ENCODE results near the gene ALCAM. TPM values are rescaled to one million over a fixed set of nuclear protein-coding genes. Genes with fewer than 3 reads are reported as not detected.

Gene ALCAM
- polyA plus RNA-seq, 1 of the 3 experiments (the other 2 are of a cell fraction), result 58.3 TPM

- WGBS (ENCODE audit: low lambda C conversion rate), result 89% methylated on average over 1 of the region's 1 CpG
- Histone ChIP-seq H3K9ac (no peak overlapping the region), H3K4me2 (no peak overlapping the region), H2AFZ (ENCODE audit: low read depth) (no peak overlapping the region), H3K36me3 (replicated peaks in 1 of 2; ENCODE audit: control insufficient read depth in 1 of 2, insufficient read depth in 2 of 2, low read length in 1 of 2) (peaks cover 36 to 78% of the 10 kb centered on the region in 2 experiments), H4K20me1 (ENCODE audit: insufficient read depth) (no peaks in the 10 kb centered on the region), H3K27me3 (ENCODE audit: insufficient read depth) (no peaks in the 10 kb centered on the region), H3K4me1 (ENCODE audit: control insufficient read depth in 1 of 2, insufficient read depth in 2 of 2, low read depth in 1 of 2, low read length in 1 of 2) (no peaks in the 10 kb centered on the region; a peak in 2 of 4 replicates), H3K9me2 (no peaks in the 10 kb centered on the region), H3K79me2 (ENCODE audit: insufficient read depth) (no peaks in the 10 kb centered on the region), H3K9me3 (no peaks in the 10 kb centered on the region), H3K27ac (ENCODE audit: low read depth in 2 of 2, low read length in 1 of 2) (no peak overlapping the region), H3F3A (replicated peaks; ENCODE audit: insufficient read depth) (peaks cover 15% of the 10 kb centered on the region), H3K4me3 (ENCODE audit: low read depth in 2 of 2, low read length in 1 of 2) (no peak overlapping the region)
- ChIA-PET POLR2A (no interaction called here), CTCF (interaction anchor here (0.6 kb wide), 1 partner anchor 939 kb away, joined by 3 read pairs; no protein-coding TSS in a partner anchor)
- TF ChIP-seq NFIC (IDR thresholded peaks at IDR 0.05; ENCODE audit: borderline replicate concordance), result no peak
- TF ChIP-seq EP300 (IDR thresholded peaks at IDR 0.05; ENCODE audit: borderline replicate concordance in 1 of 2, low read depth in 1 of 2, low read length in 1 of 2), result no peak
- TF ChIP-seq MXI1 (IDR thresholded peaks at IDR 0.05; ENCODE audit: low read depth, low read length), result no peak
- TF ChIP-seq FOXM1 (IDR thresholded peaks at IDR 0.05; ENCODE audit: low read depth), result no peak
- no peak for TF ChIP-seq JUND (IDR thresholded peaks at IDR 0.05)
- DNase-seq, result no peak
Observed at GRCh38 chr3:105559856-105560255, 193.1 kb downstream of the ALCAM start.

- no peak overlapping the region for H3K4me2 ChIP-seq
- H3K36me3 ChIP-seq (replicated peaks in 1 of 2; ENCODE audit: control insufficient read depth in 1 of 2, insufficient read depth in 2 of 2, low read length in 1 of 2), result peaks cover 36 to 79% of the 10 kb centered on the region in 2 experiments
- ChIA-PET POLR2A (no interaction called here), CTCF (no interaction called here)
- 83% methylated on average over 1 of the region's 1 CpG for WGBS (ENCODE audit: low lambda C conversion rate)
- H3F3A ChIP-seq (replicated peaks; ENCODE audit: insufficient read depth), result peaks cover 15% of the 10 kb centered on the region
- no peaks in the 10 kb centered on the region for H3K9me2 ChIP-seq
- no peak overlapping the region for H2AFZ ChIP-seq (ENCODE audit: low read depth)
- H3K79me2 ChIP-seq (ENCODE audit: insufficient read depth), result no peaks in the 10 kb centered on the region
- no peaks in the 10 kb centered on the region for H3K9me3 ChIP-seq
- no peak overlapping the region for H3K27ac ChIP-seq (ENCODE audit: low read depth in 2 of 2, low read length in 1 of 2)
- no peaks in the 10 kb centered on the region for H3K4me1 ChIP-seq (ENCODE audit: control insufficient read depth in 1 of 2, insufficient read depth in 2 of 2, low read depth in 1 of 2, low read length in 1 of 2)
- DNase-seq, result no peak
- H3K27me3 ChIP-seq (ENCODE audit: insufficient read depth), result no peaks in the 10 kb centered on the region
- H4K20me1 ChIP-seq (ENCODE audit: insufficient read depth), result no peaks in the 10 kb centered on the region
- H3K9ac ChIP-seq, result no peak overlapping the region
- H3K4me3 ChIP-seq (ENCODE audit: low read depth in 2 of 2, low read length in 1 of 2), result no peak overlapping the region
- TF ChIP-seq TCF12 (IDR thresholded peaks at IDR 0.05) (no peak), REST (IDR thresholded peaks at IDR 0.05; ENCODE audit: low read depth, low read length) (no peak), NRF1 (IDR thresholded peaks at IDR 0.05; ENCODE audit: low read depth, low read length) (no peak), FOXM1 (IDR thresholded peaks at IDR 0.05; ENCODE audit: low read depth) (no peak), CHD2 (IDR thresholded peaks at IDR 0.05; ENCODE audit: low read length, partially characterized antibody) (no peak), EZH2phosphoT487 (IDR thresholded peaks at IDR 0.05; ENCODE audit: borderline replicate concordance, low read depth) (no peak), TEAD4 (IDR thresholded peaks at IDR 0.05; ENCODE audit: borderline replicate concordance, insufficient read depth) (no peak), RCOR1 (IDR thresholded peaks at IDR 0.05; ENCODE audit: low read length) (no peak), GATA2 (CRISPR knock-in tag; IDR thresholded peaks at IDR 0.05) (no peak), RXRA (IDR thresholded peaks at IDR 0.05; ENCODE audit: borderline replicate concordance, low read depth) (no peak), MEF2A (IDR thresholded peaks at IDR 0.05; ENCODE audit: borderline replicate concordance, low read depth) (no peak), USF2 (IDR thresholded peaks at IDR 0.05; ENCODE audit: borderline replicate concordance, low read depth, low read length) (no peak), YY1 (IDR thresholded peaks at IDR 0.05; ENCODE audit: low read depth) (no peak), IRF3 (IDR thresholded peaks at IDR 0.05; ENCODE audit: low read depth, low read length) (no peak), TAF1 (IDR thresholded peaks at IDR 0.05; ENCODE audit: borderline replicate concordance, low read depth, low read length) (no peak), PBX3 (IDR thresholded peaks at IDR 0.05) (no peak), ELF1 (IDR thresholded peaks at IDR 0.05) (no peak), MAX (IDR thresholded peaks at IDR 0.05; ENCODE audit: low read depth) (no peak)
Observed at GRCh38 chr3:105561876-105562275, 195.2 kb downstream of the ALCAM start.

All from SK-N-SH (cell line).